Caco-2 (cell line): ENCODE results near the gene CDHR2. TPM values are rescaled to one million over a fixed set of nuclear protein-coding genes. Genes with fewer than 3 reads are reported as not detected.

Source experiments
- BruUV-seq: library from RNA; stranded (reverse); fragments of 400-500 nt; replicated peaks from 2 replicates; lab custom pipeline; 2021; lab: Mats Ljungman, UMichigan
- CTCF ChIA-PET: fragments of 300-600 bp; sonication (Branson Sonifier 250); formaldehyde crosslinking; loops from one replicate; lab custom pipeline; 2022; ENCODE audit warnings: antibody characterized with exemption; lab: Charles Lee
- POLR2A ChIA-PET: fragments of 300-600 bp; sonication (Branson Sonifier 250); formaldehyde crosslinking; loops from one replicate; lab custom pipeline; 2022; ENCODE audit warnings: antibody characterized with exemption; lab: Charles Lee
- DNase-seq, 2 experiments: peaks; one replicate each; pipeline versions ENCODE4 v3.0.0 to v3.0.0-alpha.2; 2020 to 2022
- H3K27me3 ChIP-seq: replicated peaks from 2 replicates; pipeline ENCODE4 v1.6.0; 2011; ENCODE audit warnings: low read length; ENCODE audit not compliant: control insufficient read depth, insufficient read depth
- H3K36me3 ChIP-seq: 2 replicates; pipeline ENCODE4 v1.5.1; 2011; ENCODE audit warnings: low read length; ENCODE audit not compliant: control insufficient read depth, insufficient read depth
- H3K4me1 ChIP-seq: fragments of 250-450 bp; sonication (Bioruptor Pico); 2 replicates; pipeline ENCODE4 v1.5.1; 2020; ENCODE audit warnings: mild to moderate bottlenecking
- H3K4me3 ChIP-seq: 2 replicates; pipeline ENCODE4 v1.5.1; 2011; ENCODE audit warnings: low read depth, mild to moderate bottlenecking, control low read depth, low read length
- H3K9me3 ChIP-seq: fragments of 250-450 bp; sonication (Bioruptor Pico); 2 replicates; pipeline ENCODE4 v1.5.1; 2020; ENCODE audit warnings: mild to moderate bottlenecking, moderate library complexity
- H3K27ac Mint-ChIP-seq: one replicate; pipeline ENCODE4 v1.8.0; 2022; ENCODE audit warnings: mixed read lengths; ENCODE audit not compliant: unreplicated experiment
- H3K27me3 Mint-ChIP-seq: one replicate; pipeline ENCODE4 v1.8.0; 2022; ENCODE audit warnings: mixed read lengths; ENCODE audit not compliant: insufficient read depth, unreplicated experiment
- H3K36me3 Mint-ChIP-seq: one replicate; pipeline ENCODE4 v1.8.0; 2022; ENCODE audit warnings: mild to moderate bottlenecking, mixed read lengths; ENCODE audit not compliant: insufficient read depth, unreplicated experiment
- H3K4me1 Mint-ChIP-seq: one replicate; pipeline ENCODE4 v1.8.0; 2022; ENCODE audit warnings: low read depth, mixed read lengths; ENCODE audit not compliant: unreplicated experiment
- H3K4me3 Mint-ChIP-seq: one replicate; pipeline ENCODE4 v1.8.0; 2022; ENCODE audit warnings: mild to moderate bottlenecking, moderate library complexity, mixed read lengths; ENCODE audit not compliant: unreplicated experiment
- H3K9me3 Mint-ChIP-seq: one replicate; pipeline ENCODE4 v1.8.0; 2022; ENCODE audit warnings: mixed read lengths; ENCODE audit not compliant: unreplicated experiment
- intact Hi-C: fragments of 100-400 bp; cut with micrococcal nuclease; formaldehyde crosslinking; loops from one replicate; pipeline ENCODE4 v1.10.0; 2022; ENCODE audit not compliant: unreplicated experiment
- total RNA-seq: library from RNA; stranded (reverse); gene quantifications from 2 replicates; pipeline ENCODE4 v1.2.3, GENCODE V29; 2022
- TF ChIP-seq, protein P1 (sequence below), 2 experiments: fragments of 200-600 bp in 1 of 2; IDR thresholded peaks; 1 replicate in 1 of 2; 2 replicates in 1 of 2; pipeline versions ENCODE4 v1.5.1 to v1.8.0; 2011 to 2022; ENCODE audit warnings: antibody characterized with exemption in 1 of 2, control low read depth in 1 of 2, inconsistent platforms in 1 of 2, low read depth in 1 of 2, low read length in 1 of 2, mild to moderate bottlenecking in 1 of 2, moderate library complexity in 1 of 2; ENCODE audit not compliant: insufficient read depth in 1 of 2, severe bottlenecking in 1 of 2, unreplicated experiment in 1 of 2

CDHR2 gene
- total RNA-seq, 1 experiment from 2014 or later = 0.59 TPM

DNA sequence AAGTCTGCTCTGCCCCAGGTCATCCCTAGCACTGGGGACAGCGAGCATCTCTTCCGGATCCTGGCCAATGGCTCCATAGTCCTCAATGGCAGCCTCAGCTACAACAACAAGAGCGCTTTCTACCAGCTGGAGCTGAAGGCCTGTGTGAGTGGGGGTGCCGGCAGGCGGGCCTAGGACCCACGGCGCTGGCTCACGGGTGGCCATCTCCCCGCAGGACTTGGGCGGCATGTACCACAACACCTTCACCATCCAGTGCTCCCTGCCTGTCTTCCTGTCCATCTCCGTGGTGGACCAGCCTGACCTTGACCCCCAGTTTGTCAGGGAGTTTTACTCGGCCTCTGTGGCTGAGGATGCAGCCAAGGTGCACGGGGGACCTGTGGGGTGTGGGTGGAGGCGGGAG is 25.9 kb downstream of the CDHR2 start:
- no peaks in the 10 kb centered on the region for H3K9me3 ChIP-seq
- no TSS peak for BruUV-seq
- CTCF ChIA-PET = no interaction called here
- H3K4me1 Mint-ChIP-seq = peaks cover 6% of the 10 kb centered on the region
- TF ChIP-seq, protein P1, sequence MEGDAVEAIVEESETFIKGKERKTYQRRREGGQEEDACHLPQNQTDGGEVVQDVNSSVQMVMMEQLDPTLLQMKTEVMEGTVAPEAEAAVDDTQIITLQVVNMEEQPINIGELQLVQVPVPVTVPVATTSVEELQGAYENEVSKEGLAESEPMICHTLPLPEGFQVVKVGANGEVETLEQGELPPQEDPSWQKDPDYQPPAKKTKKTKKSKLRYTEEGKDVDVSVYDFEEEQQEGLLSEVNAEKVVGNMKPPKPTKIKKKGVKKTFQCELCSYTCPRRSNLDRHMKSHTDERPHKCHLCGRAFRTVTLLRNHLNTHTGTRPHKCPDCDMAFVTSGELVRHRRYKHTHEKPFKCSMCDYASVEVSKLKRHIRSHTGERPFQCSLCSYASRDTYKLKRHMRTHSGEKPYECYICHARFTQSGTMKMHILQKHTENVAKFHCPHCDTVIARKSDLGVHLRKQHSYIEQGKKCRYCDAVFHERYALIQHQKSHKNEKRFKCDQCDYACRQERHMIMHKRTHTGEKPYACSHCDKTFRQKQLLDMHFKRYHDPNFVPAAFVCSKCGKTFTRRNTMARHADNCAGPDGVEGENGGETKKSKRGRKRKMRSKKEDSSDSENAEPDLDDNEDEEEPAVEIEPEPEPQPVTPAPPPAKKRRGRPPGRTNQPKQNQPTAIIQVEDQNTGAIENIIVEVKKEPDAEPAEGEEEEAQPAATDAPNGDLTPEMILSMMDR (IDR thresholded peaks at IDR 0.05; ENCODE audit: insufficient read depth in 1 of 2, low read depth in 1 of 2, low read length in 1 of 2, severe bottlenecking in 1 of 2, unreplicated experiment in 1 of 2) = no peak
- no peaks in the 10 kb centered on the region for H3K27me3 ChIP-seq
- DNase-seq = no peak
- no peaks in the 10 kb centered on the region for H3K36me3 Mint-ChIP-seq
- H3K27ac Mint-ChIP-seq = no peak overlapping the region
- no peak overlapping the region for H3K4me3 Mint-ChIP-seq
- POLR2A ChIA-PET = no interaction called here
- no peaks in the 10 kb centered on the region for H3K9me3 Mint-ChIP-seq
- no peaks in the 10 kb centered on the region for H3K4me1 ChIP-seq
- peaks cover 8% of the 10 kb centered on the region for H3K27me3 Mint-ChIP-seq
- no peak overlapping the region for H3K4me3 ChIP-seq
- intact Hi-C loops = no loop called here
- no peaks in the 10 kb centered on the region for H3K36me3 ChIP-seq

DNA sequence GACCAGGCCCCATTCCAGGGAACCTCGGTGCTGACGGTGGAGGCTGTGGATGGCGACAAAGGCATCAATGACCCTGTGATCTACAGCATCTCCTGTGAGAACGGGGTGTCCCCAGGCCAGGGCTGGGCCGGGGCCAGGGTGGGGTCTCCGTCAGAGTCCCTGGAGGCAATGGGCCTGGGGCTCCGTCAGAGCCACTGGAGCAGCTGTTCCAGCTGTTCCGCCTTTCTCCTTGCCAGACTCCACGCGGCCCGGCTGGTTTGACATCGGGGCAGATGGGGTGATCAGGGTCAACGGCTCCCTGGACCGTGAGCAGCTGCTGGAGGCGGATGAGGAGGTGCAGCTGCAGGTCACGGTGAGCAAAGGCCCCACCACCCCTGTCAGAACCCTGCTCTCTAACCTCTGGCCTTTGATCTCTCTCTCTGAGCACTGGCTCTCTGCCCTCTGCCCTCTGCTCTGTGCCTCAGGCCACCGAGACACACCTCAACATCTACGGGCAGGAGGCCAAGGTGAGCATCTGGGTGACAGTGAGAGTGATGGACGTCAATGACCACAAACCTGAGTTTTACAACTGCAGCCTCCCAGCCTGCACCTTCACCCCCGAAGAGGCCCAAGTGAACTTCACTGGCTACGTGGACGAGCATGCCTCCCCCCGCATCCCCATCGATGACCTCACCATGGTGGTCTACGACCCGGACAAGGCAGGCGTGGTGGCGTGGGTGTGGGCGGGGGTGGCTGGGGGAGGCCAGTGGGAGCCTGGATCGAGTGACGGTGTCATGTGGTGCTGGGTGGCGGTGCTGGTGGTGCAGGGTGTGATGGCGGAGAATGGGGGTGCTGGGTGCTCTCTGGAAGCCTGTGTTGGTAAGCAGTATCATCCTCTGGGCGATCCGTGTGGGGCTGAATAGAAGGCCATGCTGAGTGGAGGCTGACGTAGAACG is 26.6 kb downstream of the CDHR2 start:
- Mint-ChIP-seq H3K4me3 (no peak overlapping the region), H3K27me3 (peaks cover 9% of the 10 kb centered on the region), H3K36me3 (no peaks in the 10 kb centered on the region), H3K4me1 (peaks cover 6% of the 10 kb centered on the region), H3K27ac (no peak overlapping the region), H3K9me3 (no peaks in the 10 kb centered on the region)
- no peaks in the 10 kb centered on the region for H3K36me3 ChIP-seq
- intact Hi-C loops = no loop called here
- H3K27me3 ChIP-seq = no peaks in the 10 kb centered on the region
- CTCF ChIA-PET = no interaction called here
- no TSS peak for BruUV-seq
- DNase-seq = no peak
- POLR2A ChIA-PET = no interaction called here
- no peaks in the 10 kb centered on the region for H3K9me3 ChIP-seq
- no peaks in the 10 kb centered on the region for H3K4me1 ChIP-seq
- TF ChIP-seq, protein P1 (IDR thresholded peaks at IDR 0.05; ENCODE audit: insufficient read depth in 1 of 2, low read depth in 1 of 2, low read length in 1 of 2, severe bottlenecking in 1 of 2, unreplicated experiment in 1 of 2) = no peak
- H3K4me3 ChIP-seq = no peak overlapping the region

DNA sequence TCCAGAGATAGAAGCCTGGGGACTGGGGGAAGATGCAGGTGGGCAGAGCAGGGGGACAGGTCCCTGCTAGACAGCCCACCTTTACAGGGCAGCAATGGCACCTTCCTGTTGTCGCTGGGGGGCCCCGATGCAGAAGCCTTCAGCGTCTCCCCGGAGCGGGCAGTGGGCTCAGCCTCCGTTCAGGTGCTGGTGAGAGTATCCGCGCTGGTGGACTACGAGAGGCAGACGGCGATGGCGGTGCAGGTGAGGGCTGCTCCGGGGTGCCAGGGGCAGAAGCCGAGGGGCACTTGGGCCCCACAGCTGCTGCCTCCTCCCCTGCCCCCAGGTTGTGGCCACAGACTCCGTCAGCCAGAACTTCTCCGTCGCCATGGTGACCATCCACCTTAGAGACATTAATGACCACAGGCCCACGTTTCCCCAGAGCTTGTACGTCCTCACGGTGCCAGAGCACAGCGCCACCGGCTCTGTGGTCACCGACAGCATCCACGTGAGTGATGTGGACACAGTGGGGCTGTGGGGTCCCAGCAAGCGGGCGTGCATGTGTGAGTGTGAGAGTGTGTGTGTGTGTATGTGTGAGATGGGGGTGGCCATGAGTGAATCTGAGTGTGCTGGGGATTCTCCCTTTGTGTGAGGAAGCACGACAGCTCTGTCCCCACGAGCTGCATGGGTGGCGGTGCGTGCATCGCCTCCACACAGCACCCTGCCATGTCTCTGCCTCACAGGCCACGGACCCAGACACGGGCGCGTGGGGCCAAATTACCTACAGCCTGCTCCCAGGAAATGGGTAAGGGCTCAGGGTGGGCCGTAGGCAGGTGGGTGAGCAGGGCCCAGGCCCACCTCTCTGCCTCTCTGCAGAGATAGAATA is 28.4 kb downstream of the CDHR2 start:
- Histone ChIP-seq H3K4me3 (no peak overlapping the region), H3K9me3 (no peaks in the 10 kb centered on the region), H3K27me3 (no peaks in the 10 kb centered on the region), H3K36me3 (no peaks in the 10 kb centered on the region), H3K4me1 (no peaks in the 10 kb centered on the region)
- no peak for DNase-seq
- Mint-ChIP-seq H3K36me3 (no peaks in the 10 kb centered on the region), H3K9me3 (no peaks in the 10 kb centered on the region), H3K4me3 (no peak overlapping the region), H3K27me3 (peaks cover 6% of the 10 kb centered on the region), H3K27ac (peak overlapping the region; percentile 50), H3K4me1 (peaks cover 6% of the 10 kb centered on the region)
- intact Hi-C loops = loop anchor here (1.0 to 2.0 kb wide), 3 partner anchors 33 to 161 kb away; partner anchors contain the start of genes CLTB and TSPAN17
- TF ChIP-seq, protein P1 (IDR thresholded peaks at IDR 0.05; ENCODE audit: insufficient read depth in 1 of 2, low read depth in 1 of 2, low read length in 1 of 2, severe bottlenecking in 1 of 2, unreplicated experiment in 1 of 2) = no peak
- POLR2A ChIA-PET = no interaction called here
- no TSS peak for BruUV-seq
- CTCF ChIA-PET = interaction anchor here (0.6 to 1.7 kb wide), 4 partner anchors 33 to 131 kb away, joined by 3 to 8 read pairs (median 4); partner anchors contain the start of genes RNF44 and TSPAN17
